LNCaP clone FGC (cell line): ENCODE results near the gene ADAD1.

Experiments
- DNase-seq: peaks from one replicate; pipeline ENCODE4 v3.0.0-alpha.2; 2011; ENCODE audit warnings: low read depth
- H3K4me3 ChIP-seq: 2 replicates; pipeline ENCODE4 v1.5.1; 2011; ENCODE audit warnings: mild to moderate bottlenecking, low read depth, low read length, control low read depth
- CTCF ChIP-seq: IDR thresholded peaks from 2 replicates; pipeline ENCODE4 v1.5.1; 2012; ENCODE audit warnings: mild to moderate bottlenecking; ENCODE audit not compliant: control insufficient read depth, insufficient read depth; ENCODE audit errors: extremely low read depth

Gene ADAD1

GRCh38 chr4:122453384-122453995, 74.7 kb downstream of the ADAD1 start:
- H3K4me3 ChIP-seq, result no peak overlapping the region
- TF ChIP-seq CTCF, result no peak
- no peak for DNase-seq

DNA sequence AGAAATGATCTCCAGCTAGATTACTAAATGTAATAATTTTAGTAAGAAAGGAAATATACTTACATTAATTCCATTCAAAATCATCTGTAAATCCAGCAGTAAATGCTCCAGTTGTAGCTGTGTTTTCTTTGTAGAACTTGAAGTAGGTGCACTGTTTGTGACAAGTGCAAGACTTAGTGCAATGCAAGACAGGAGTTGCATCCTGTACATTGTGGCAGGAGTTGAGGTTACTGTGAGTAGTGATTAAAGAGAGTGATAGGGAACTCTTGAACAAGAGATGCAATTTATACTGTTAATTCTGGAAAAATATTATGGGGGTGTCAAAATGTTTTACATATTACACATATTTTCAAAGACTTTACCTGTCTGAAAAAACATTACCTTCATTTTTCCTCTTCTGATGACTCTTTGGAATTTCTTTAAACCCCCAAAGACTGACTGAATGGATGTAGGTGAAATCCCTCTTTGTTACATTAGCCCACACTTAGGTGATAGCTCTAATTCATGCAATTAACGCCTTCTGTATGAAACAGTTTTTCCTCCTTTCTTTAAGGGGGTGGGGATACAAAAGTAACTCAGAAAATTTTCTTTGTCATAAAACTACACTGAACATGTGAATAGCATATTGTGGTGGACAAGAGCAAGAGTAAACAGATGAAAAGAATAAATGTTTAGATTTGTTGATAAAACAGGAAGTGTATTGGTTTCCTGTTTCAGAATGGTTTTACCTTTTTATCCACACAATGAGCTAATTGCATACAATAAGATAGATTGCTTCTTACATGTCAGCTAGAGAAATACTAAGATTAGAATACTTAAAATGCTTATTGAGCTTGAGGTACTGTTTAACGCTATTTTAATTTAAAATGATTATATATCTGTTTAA, 77.7 kb downstream of the ADAD1 start, which contains the start of gene IL2:
Gene IL2, minus strand, starts transcription at position 495 of the 886 bp plus-strand sequence. Its CDS starts 285 bp downstream, at position 210.
- H3K4me3 ChIP-seq, result no peak within 1 kb of the TSS
- TF ChIP-seq CTCF, result no peak
- no peak for DNase-seq

DNA sequence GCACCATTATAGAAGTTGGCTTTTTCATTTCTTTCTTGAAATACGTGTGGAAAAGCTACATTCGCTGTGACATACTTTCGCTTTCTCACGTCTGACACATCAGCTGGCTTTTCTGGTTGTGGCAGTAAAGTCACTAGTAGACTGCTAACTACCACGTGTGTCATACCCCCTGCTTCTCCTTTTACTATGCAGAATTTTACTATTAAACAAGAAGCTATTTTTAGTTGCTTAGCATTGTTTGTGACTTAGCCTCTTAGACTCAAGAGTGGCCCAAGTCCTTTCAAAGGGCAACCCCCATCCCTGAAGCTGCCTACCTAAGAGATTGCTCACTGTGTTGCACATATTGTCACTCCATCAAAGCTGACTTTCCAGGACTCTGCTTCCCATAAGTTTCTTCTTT, 79.8 kb downstream of the ADAD1 start:
- no peak overlapping the region; the same call in 1 of the 2 replicates for H3K4me3 ChIP-seq
- DNase-seq, result no peak
- no peak for TF ChIP-seq CTCF

GRCh38 chr4:122469457-122469856, 90.6 kb downstream of the ADAD1 start:
- TF ChIP-seq CTCF, result no peak
- DNase-seq, result no peak
- no peak overlapping the region for H3K4me3 ChIP-seq

DNA sequence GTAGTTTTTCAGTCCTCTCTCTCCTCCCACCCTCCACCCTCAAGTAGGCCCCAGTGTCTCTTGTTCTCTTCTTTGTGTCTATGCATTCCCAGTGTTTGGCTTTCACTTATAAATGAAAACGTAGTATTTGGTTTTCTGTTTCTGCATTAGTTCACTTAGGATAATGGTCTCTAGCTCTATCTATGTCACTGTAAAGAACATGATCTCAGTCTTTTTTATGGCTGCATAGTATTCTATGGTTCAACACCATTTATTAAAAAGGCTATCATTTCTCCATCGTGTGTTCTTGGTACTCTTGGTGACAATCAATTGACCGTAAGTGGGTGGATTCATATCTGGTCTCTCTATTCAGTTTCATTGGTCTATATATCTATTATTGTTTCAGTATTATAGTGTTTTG, 96.4 kb downstream of the ADAD1 start:
- no peak overlapping the region for H3K4me3 ChIP-seq
- no peak for DNase-seq
- no peak for TF ChIP-seq CTCF

GRCh38 chr4:122476126-122476525, 97.3 kb downstream of the ADAD1 start:
- no peak for DNase-seq
- no peak overlapping the region for H3K4me3 ChIP-seq
- TF ChIP-seq CTCF, result no peak
